G401 (cell line): ENCODE data around the gene TBXA2R. TPM values are rescaled to one million over a fixed set of nuclear protein-coding genes. Genes with fewer than 3 reads are reported as not detected.
A peak's percentile ranks its signal among the peaks of the same experiment; 100 is the strongest.
"Not testable (repeated sequence)": the region's sequence is repeated elsewhere in the genome, so short reads cannot be mapped to it uniquely, and the experiment has no call there.

Source experiments
- DNase-seq: peaks from one replicate; pipeline ENCODE4 v3.0.0-alpha.2; 2015; ENCODE audit warnings: low spot score
- in situ Hi-C: cut with HindIII; loops from 2 replicates; pipeline ENCODE4 v1.10.0; 2016; ENCODE audit warnings: low sequenced_read_pairs, mixed read lengths
- total RNA-seq: library from RNA; depleted of rRNA; stranded (reverse); fragments of >200 nt; shearing (Covaris generic); gene quantifications from 2 replicates; pipeline ENCODE4 v1.2.3, GENCODE V29; 2014

Gene TBXA2R
- total RNA-seq, 1 experiment from 2014 or later = 9.7 TPM

DNA sequence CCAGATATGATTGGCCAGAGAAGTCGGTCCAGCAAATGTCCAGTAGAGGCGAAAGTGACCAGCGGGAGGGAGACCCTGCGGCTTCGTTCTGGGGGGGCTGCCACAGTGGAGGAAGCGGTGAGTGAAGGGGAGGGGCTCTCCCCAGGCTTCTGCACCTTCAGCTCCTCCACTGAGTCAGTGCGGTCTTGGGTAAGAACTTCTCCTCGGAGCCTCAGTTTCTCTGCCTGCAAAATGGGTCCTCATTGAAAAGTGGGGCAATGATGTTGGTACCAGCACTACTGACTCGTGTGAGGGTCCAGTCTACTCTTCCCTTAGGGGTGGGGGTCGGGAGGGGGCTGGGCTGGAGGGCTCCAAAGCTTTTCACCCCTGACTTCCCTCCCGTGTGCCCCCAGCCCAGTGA lies 17.2 kb downstream of the TBXA2R start:
- no peak for DNase-seq
- in situ Hi-C loops = no loop called here

DNA sequence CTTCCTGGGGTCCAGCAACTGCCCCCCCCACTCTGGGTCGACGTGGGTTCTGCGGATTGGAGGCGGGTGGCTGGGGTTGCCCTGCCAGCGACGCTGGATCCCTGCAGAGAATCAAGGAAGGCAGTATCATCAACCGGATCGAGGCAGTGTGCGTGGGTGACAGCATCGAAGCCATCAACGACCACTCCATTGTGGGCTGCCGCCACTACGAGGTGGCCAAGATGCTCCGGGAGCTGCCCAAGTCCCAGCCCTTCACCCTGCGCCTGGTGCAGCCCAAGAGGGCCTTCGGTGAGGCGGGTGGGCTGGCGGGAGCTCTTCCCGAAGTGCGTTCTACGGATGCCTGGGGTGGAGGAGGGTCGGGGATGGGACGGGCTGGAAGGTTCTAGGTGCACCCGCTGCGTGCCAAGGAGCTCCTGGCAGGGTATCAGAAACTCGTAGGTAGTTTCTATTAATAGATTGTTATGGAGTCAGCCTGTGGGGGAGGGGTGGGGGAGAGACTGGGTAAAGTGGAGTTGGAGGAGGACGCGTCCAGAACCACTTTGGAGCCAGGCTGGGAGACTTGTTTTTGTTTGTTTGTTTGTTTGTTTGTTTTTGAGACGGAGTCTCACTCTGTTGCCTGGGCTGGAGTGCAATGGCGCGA lies 19.8 kb downstream of the TBXA2R start:
- in situ Hi-C loops = no loop called here
- no peak for DNase-seq

GRCh38 chr19:3586127-3586626 lies 20.5 kb downstream of the TBXA2R start:
- DNase-seq = no peak

DNA sequence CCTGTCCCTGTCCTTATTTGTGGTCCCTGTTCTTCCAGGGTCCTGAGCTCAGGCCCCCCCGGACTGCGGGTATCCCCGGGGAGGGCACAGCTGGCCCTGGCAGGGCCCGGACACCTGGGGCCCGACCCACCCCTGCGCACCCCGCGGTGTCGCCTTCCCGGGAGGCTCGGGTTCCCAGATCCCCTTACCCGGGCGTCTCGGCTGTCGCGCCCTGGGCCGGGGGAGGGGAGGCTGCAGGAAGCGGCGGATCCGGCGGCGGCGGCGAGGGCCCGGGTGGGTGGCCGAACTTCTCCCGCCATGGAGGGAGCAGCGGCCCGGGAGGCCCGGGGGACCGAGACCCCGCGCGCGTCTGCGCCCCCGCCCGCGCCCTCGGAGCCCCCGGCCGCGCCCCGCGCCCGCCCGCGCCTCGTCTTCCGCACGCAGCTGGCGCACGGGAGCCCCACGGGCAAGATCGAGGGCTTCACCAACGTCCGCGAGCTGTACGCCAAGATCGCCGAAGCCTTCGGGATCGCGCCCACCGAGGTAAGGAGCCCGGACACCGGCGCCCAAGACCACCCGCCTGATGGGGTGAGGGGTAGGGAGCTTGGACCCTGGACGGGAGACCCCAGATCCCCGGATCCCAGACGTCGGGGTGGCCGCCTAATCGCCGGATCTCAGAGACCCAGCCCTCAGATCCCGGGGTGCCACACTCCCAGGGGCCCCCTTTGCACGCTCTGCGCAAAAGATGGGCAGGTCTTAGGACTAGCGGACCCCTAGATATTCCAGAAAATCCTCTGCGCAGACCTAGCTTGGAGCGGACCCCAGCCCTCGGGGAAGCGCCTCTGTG lies 21.2 kb downstream of the TBXA2R start, which contains the start of gene GIPC3:
TSS of gene GIPC3 (plus strand) at position 178 of the 826 bp plus-strand sequence. CDS start at position 298, 120 bp downstream.
- DNase-seq = no peak
- in situ Hi-C loops = no loop called here

More at GRCh38 chr19:3586127-3586626, 20.5 kb downstream of the TBXA2R start:
- in situ Hi-C loops = no loop called here

GRCh38 chr19:3584036-3584802 lies 22.5 kb downstream of the TBXA2R start:
- DNase-seq, in situ Hi-C loops: not testable (repeated sequence)

GRCh38 chr19:3581792-3582191 lies 24.9 kb downstream of the TBXA2R start:
- in situ Hi-C loops, DNase-seq: not testable (repeated sequence)

DNA sequence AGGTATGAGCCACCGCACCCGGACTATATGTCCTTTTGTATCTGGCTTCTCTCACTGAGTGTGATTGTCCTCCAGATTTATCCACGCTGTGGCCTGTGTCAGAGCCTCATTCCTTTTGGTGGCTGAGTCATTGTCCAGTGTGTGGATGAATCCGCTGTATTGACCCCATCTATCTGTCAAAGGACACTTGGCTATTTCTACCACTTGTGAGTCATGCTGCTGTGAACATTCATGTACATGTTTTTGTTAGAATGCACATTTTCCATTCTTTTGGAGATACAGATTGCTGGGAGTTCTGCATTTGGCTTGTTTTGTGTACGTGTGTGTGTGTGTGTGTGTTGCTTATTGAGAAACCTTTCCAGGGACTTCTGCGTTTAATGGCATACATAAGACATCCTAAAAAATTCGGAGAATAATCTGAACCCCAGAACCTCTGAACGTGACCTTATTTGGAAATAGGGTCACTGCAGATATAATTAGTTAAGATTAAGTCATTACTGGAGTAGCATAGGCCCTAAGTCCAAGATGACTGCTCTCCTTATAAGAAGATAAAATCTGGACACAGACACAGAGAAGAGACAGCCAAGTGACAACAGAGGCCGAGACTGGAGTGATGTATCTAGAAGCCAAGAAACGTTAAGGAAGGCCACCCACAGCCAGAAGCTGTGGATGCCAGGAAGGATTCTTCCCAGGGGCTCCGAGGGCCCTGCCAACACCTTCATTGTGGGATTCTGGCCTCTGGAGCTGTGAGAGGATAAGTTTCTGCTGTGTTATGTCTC lies 26.3 kb downstream of the TBXA2R start:
- in situ Hi-C loops = no loop called here
- no peak for DNase-seq

GRCh38 chr19:3578390-3578789 lies 28.3 kb downstream of the TBXA2R start:
- no peak for DNase-seq
- in situ Hi-C loops = loop anchor here (5.0 kb wide), 1 partner anchor 44 kb away; no protein-coding TSS in a partner anchor

GRCh38 chr19:3577723-3578344 lies 28.8 kb downstream of the TBXA2R start:
- no peak for DNase-seq
- in situ Hi-C loops = loop anchor here (5.0 kb wide), 1 partner anchor 44 kb away; no protein-coding TSS in a partner anchor

- in situ Hi-C loops = loop anchor here (5.0 kb wide), 1 partner anchor 45 kb away; no protein-coding TSS in a partner anchor
- no peak for DNase-seq
Measured at GRCh38 chr19:3576696-3577443, 29.8 kb downstream of the TBXA2R start.

DNA sequence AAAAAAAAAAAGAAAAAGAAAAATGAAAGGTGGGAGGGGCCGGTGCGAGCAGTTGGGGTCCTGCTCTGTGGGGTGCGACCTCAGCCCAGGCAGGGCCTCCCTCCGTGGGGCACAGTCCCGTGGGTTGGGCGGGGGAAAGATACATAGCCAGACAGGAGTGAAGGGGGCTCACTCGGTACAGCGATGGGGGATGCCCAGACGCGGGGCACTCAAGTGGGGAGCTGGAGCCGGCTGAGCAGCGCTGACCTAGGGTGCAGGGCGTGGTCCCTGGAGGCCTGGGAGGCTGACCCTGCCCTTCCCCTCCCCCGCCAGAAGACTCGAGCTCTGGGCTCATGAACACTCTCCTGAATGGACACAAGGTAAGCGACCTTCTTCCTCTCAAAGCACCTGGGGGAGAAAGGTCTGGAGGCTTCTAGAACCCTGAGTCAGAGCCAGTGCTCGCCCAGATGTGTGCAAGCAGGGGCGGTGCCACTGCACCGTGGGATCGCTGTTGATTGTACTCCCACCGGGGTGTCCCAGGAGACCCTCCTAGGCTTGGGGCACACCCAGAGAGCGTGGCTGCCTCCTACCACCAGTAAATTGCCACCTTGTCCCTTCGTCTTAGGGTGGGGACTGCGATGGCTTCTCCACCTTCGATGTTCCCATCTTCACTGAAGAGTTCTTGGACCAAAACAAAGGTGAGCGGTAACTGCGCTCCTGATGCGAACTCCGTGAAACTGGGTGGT lies 30.6 kb downstream of the TBXA2R start:
- in situ Hi-C loops = loop anchor here (5.0 kb wide), 1 partner anchor 46 kb away; no protein-coding TSS in a partner anchor
- DNase-seq = no peak

- in situ Hi-C loops = loop anchor here (5.0 kb wide), 1 partner anchor 47 kb away; no protein-coding TSS in a partner anchor
Measured at GRCh38 chr19:3575260-3575741, 31.4 kb downstream of the TBXA2R start.

DNA sequence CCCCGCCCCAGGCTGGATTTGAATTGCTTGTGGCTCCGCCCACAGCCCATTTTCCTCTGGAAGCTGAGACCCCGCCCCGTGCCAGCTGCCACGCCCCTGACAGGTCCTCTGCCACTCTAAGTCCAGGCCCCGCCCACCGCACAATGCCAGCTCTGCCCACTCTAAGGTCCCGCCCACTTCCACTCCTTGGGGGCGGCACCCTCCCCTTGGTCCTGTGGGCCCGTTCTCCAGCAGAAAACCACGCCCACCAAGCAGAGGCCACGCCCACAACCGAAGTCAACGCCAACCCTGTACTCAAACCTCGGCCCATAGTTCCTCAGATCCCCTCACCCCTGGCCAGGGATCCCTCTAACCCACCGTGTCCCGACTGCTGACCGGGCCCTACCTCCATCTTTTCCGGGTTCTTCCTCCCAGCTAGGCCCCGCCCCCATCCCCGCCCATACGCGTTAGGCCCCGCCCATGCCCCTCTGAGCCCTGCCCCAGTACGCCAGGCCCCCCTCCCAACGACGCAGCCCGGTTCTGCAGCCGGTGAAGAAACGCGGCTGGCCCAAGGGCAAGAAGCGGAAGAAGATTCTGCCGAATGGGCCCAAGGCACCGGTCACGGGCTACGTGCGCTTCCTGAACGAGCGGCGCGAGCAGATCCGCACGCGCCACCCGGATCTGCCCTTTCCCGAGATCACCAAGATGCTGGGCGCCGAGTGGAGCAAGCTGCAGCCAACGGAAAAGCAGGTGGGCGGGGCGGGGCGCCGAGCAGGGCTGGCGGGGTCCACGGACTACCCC lies 32.6 kb downstream of the TBXA2R start:
- DNase-seq = peak; percentile 67
- in situ Hi-C loops = no loop called here

More at GRCh38 chr19:3575260-3575741, 31.4 kb downstream of the TBXA2R start:
- DNase-seq = peak; percentile 57

DNA sequence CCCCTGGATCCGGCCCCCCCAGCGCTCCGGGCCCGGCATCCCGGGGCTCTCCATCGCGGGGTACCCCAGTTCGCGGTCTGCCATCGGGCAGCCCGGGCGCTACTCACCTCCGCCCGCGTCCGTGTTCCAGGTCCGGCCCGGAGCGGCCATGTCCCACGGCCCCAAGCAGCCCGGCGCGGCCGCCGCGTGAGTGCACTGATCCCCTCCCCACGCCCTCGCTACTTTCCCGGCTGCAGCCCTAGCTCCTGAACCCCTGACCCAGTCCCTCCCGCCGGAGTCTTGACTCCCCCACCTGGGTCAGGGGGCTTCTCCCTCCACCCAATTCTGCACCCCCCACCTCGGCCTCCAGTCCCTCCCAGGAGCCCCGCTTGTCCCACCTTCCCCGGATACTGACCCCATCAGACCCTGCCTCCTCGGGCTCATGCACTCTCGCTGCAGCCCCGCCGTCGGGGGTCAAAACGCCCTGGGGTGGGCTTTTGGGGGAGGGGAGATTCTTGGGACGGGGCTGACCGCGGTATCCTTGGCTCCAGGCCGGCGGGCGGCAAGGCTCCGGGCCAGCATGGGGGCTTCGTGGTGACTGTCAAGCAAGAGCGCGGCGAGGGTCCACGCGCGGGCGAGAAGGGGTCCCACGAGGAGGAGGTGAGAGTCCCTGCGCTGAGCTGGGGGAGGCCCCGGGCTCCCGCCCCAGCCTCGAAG lies 33.4 kb downstream of the TBXA2R start:
- in situ Hi-C loops = no loop called here
- DNase-seq = no peak

DNA sequence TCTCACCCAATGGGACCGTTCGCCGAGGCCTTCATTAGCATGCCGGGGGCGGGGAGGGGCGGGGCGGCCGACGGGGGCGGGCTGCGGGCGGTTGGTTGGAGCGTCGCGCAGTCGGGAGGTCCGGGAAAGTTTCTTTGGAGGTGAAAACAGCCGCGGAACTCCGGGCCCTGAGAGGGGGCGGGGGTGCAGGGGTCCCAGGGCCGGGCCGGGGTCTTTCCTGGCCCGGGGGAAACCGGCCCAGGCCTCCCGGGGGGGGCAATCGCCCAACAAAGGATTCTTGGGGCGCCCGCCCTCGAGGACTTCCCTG lies 33.9 kb downstream of the TBXA2R start, which contains the start of gene HMG20B:
TSS of gene HMG20B (plus strand) at position 90 of the 307 bp plus-strand sequence. CDS start 366 bp downstream, outside the sequence.
- in situ Hi-C loops = no loop called here
- DNase-seq = no peak
